GM19193 (cell line): ENCODE measurements around the gene RASA1.
A peak's percentile ranks its signal among the peaks of the same experiment; 100 is the strongest.

Source experiments
- POLR2A ChIP-seq: IDR thresholded peaks from 4 replicates; pipeline ENCODE4 v1.6.1; 2011; ENCODE audit not compliant: insufficient read depth, insufficient read length; ENCODE audit errors: extremely low read depth

Gene RASA1

GRCh38 chr5:87403899-87404298 lies 136.2 kb downstream of the RASA1 start:
- TF ChIP-seq POLR2A, result no peak

- no peak for TF ChIP-seq POLR2A
These were observed 136.7 kb downstream of the RASA1 start for GRCh38 chr5:87404359-87404758.

- TF ChIP-seq POLR2A, result no peak
These were observed 137.9 kb downstream of the RASA1 start for GRCh38 chr5:87405472-87406155.

GRCh38 chr5:87408204-87408603 lies 140.5 kb downstream of the RASA1 start:
- no peak for TF ChIP-seq POLR2A

GRCh38 chr5:87410931-87411330 lies 143.2 kb downstream of the RASA1 start:
- no peak for TF ChIP-seq POLR2A

GRCh38 chr5:87411586-87411972 lies 143.9 kb downstream of the RASA1 start:
- no peak for TF ChIP-seq POLR2A

- no peak for TF ChIP-seq POLR2A
These were observed 144.4 kb downstream of the RASA1 start for GRCh38 chr5:87411973-87412629.

GRCh38 chr5:87412630-87413342 lies 145.1 kb downstream of the RASA1 start, which contains the start of gene CCNH:
CCNH (minus strand) TSS chr5:87412930; CDS start chr5:87412794, 136 bp downstream.
- peak; percentile 92 for TF ChIP-seq POLR2A

- TF ChIP-seq POLR2A, result no peak
These were observed 145.6 kb downstream of the RASA1 start for GRCh38 chr5:87413343-87413645.

GRCh38 chr5:87418506-87418905 lies 150.8 kb downstream of the RASA1 start:
- TF ChIP-seq POLR2A, result no peak

GRCh38 chr5:87421307-87421706 lies 153.6 kb downstream of the RASA1 start:
- no peak for TF ChIP-seq POLR2A

GRCh38 chr5:87423755-87424154 lies 156.1 kb downstream of the RASA1 start:
- no peak for TF ChIP-seq POLR2A

GRCh38 chr5:87430863-87431457 lies 163.3 kb downstream of the RASA1 start:
- TF ChIP-seq POLR2A, result no peak

- TF ChIP-seq POLR2A, result no peak
These were observed 164.8 kb downstream of the RASA1 start for GRCh38 chr5:87432460-87432859.

- TF ChIP-seq POLR2A, result no peak
These were observed 166.3 kb downstream of the RASA1 start for GRCh38 chr5:87433945-87434344.
